GM21423 (cell line): Measurements from ENCODE around the gene C19orf81.

Experiments
- ATAC-seq: cut with Tn5 transposase; IDR thresholded peaks from one replicate; pipeline ENCODE4 v1.9.1; 2021; ENCODE audit warnings: mild to moderate bottlenecking, moderate library complexity; ENCODE audit not compliant: unreplicated experiment

Gene C19orf81

DNA sequence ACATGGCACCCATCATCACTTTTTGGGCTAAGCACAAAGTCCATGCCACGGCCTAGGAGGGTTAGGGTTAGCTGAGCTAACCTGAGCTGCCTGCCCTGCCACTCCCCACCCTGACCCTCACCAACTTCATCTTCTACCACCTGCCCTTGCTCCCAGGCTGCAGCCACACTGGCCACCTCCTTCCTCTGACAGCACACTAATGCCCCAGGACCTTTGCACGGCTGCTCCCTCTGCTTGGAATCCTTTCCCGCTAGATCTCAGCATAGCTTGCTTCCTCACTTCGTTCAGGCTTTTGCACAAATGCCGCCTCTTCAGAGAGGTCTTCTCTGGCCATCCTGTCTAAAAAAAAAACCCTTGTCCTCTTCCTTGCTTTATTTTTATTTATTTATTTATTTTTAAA is 57.1 kb downstream of the C19orf81 start:
- no peak for ATAC-seq

GRCh38 chr19:50708179-50708879 is 59.1 kb downstream of the C19orf81 start:
- no peak for ATAC-seq
